Islet precursor cell (in vitro differentiated cells): ENCODE results near the gene DDX1.
A peak's percentile ranks its signal among the peaks of the same experiment; 100 is the strongest.
"Not testable (repeated sequence)": the region's sequence is repeated elsewhere in the genome, so short reads cannot be mapped to it uniquely, and the experiment has no call there.

ENCODE experiments used
- DNase-seq: peaks from one replicate; pipeline ENCODE4 v3.0.0-alpha.2; 2018

The DDX1 gene

DNA sequence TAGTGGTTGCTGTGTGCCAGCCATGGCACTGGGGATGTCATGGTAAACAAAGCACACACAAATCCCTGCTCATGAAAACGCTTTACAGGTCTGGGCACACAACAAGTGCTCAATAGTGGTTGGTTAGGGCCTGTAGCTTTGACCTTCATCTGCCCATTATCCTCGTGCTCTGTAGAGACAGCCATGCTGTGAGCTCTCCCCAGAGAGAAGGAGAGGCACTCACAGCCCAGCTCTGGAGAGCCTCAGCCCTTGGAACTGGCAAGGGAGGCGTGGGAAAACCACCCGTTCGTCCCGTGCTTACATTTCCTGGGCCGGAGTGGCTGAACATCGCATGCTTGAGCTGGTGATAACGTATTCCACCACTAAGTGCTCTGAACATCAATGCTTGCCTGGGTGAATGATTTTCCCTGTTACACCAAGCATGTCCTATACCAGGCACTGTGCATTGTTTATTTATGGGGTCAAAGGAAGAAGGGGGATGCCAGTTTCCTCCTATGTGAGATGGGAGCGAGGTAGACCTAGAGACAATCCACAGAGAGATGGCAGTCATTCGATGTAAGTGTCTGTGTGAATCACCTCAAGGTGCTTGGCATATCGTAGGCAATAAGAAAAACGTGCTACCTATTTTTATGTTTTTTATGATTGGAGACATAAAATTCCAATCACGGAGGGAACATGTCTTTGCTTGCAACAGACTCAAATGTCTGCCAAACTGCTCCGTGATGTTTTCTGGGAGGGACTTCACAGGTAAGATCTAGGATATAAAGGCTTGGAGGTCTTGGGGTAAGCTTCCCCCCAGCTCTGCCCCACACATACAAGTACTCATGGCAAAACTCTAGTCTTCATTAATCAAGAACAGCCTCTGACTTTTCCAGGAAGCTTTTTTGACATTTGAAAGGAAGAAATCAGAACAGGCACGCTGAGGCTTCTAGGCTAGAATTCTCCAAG is 75.5 kb downstream of the DDX1 start:
- DNase-seq = no peak

DNA sequence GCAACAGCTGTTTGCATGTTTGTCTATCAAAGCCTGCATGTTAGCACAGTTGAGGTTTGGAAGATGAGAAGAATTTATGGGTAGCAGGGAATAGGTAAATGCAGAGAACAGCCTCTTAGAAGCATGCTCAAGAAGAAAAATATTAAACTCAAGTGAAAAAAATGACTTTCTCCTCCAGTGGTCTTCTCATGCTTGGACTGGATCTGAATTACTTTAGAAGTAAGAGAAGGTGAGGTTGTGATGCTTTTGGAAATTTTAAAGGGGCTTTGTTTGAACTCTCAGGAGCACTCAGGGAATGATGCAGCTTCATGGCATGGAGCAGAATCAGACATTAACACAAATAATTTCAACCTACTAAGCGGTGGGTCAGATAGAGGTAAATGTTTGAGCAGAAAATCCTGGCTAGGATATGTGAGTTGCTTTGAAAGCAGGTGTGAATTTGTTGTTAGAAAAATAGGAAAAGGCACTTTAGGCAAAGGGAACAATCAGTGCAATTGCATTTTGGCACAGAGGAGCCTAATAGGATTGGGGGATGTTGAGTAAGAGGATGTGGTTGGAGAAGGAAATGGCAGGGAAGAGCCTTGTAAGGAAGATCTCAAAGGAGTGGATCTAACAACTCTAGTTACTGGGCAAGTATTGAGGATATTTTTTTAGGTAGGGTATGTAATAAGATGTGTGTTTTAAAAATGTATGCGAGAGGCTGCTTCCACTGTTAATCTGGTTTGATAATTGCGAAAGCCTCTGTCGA is 76.3 kb downstream of the DDX1 start:
- no peak for DNase-seq

DNA sequence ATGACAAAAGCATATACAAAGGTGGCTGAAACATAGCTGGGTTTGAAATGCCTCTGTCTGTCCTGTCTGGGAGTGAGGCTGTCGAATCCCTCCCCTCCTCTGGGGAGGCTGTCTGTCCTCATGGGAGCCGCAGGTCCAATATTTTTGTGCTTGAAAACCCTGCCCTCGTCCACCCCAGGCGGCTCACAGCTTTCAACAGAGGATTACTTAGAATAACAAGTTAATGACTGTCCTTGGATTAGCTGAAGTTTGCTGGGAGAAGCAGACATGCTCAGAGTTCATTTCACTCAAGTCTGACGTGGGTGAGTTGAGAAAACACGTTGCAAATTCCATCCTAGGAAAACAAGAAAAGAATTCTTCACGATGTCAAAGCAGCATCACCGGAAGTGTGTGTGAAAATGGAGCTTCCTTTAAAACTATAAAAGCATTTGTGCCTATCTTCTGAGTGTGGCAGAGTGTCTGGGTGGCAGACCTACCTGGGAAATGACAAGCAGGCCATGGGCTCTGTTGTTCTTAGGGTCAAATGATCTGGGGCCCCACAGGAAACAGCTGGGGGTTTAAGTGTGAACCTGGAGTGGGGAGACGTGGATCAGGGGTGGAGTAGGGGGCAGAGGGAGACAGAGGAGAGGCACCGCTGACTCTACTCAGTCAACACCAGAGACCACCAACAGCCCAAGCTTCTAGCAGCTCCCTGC is 77.1 kb downstream of the DDX1 start:
- DNase-seq = peak; percentile 72

DNA sequence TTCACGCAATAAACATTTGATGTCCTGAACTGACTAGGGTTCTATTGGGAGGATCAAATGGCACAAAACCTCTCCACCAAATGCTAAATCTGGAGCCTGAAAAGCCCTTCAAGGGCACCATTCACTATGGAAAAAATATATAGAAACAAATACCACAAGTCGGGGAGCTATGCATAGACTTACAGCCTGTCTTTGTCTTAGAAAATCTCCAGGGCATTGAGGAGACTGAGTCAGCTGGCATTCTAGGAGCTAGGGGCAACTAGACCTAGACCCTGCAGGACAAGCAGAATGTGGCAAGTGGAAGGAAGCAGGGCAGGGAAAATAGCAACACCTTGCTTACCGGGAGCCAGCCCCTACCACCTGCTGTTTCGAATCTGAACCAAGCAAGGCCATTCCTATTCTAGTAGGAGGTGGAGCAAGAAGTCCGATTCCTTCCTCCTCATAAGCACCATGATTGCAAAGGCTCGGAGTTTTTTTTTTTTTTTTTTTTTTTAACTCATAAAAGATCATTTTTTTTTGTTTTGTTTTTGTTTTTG is 77.8 kb downstream of the DDX1 start:
- DNase-seq = no peak

DNA sequence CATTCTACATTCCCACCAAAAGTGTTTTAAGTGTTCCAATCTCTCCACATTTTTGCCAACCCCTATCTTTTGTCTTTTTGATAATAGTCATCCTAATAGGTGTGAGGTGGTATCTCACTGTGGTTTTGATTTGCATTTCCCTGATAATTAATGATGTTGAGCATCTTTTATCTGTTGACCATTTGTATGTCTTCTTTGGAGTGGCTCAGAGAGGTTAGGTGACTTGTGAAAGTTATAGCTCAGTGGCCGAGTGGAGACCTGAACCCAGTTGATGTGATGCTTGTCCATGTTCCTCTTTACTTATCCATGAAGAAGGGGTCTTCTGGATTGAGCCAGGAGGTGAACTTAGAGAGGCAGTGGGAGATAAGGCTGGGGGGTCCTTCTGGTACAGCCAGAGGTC is 78.8 kb downstream of the DDX1 start:
- DNase-seq = no peak

DNA sequence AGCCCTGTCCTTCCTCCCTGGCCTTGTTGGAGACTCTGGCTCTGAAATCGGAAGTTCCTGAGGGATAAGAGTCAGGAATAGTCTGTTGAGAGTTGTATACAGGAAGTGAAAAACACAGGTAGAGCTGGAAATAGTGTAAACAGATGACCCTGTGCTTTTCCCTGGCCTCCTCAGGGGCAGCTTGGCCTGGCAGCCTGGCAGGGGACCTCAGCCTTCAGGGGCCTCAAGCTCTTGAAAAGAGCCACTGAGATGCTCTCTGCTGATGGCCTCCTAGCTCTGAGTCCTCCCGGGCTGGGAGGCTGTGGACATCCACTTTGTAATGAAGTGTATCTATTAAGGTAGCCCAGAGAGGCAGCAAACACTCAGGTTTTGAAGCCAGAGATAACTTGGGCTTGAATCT is 79.3 kb downstream of the DDX1 start:
- no peak for DNase-seq

DNA sequence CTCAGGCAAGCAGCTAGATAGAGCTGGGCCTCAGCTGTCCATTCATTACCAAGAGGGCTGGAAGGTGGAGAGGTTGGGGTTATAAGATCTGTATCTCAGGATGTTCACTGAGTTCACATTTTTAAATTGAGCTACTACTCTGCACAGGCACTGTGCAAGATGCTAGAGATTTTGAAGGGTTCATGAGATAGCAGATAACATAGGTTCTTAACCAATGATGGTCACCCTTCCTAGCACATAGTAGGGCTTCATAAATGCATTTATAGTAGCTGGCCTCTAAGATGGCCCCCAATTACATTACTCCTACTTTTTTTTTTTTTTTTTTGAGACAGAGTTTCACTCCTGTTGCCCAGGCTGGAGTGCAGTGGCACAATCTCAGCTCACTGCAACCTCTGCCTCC is 79.7 kb downstream of the DDX1 start:
- DNase-seq = no peak

DNA sequence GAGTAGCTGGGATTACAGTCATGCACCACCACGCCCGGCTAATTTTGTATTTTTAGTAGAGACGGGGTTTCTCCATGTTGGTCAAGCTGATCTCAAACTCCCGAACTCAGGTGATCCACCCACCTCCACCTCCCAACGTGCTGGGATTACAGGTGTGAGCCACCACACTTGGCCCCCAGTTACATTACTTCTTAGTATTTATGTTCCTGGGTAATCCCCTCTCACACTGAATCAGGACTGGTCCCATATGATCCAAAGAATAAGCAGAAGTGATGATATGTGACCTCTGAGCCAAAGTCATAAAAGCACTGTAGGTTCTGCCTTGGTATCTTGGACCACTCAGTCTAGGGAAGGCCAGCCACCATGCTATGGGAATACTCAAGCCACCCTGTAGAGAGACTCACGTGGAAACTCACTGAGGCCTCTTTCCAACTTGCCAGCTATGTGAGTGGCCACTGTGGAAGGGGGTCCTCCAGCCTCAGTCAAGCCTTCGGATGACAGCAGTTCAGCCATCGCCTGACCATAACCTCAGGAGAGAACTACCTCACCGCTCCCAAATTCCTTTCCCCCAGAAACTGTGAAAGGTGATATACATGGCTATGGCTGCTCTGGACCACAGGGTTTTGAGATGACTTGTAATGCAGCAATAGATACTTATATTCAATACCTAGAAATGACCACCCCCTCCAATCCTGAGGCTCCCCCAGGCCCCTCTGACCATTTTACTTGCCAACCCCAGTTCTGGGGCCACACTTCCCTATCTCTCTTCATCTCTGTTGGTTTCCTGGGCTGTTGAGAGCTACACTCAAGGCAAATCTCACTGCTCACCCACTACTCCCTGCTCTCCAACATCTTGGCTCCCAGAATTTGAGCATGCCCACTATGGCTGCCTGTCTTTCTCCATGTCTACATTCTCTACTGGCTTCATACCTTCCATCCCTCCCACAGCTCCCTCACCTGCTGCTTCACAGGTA is 80.5 kb downstream of the DDX1 start:
- no peak for DNase-seq

DNA sequence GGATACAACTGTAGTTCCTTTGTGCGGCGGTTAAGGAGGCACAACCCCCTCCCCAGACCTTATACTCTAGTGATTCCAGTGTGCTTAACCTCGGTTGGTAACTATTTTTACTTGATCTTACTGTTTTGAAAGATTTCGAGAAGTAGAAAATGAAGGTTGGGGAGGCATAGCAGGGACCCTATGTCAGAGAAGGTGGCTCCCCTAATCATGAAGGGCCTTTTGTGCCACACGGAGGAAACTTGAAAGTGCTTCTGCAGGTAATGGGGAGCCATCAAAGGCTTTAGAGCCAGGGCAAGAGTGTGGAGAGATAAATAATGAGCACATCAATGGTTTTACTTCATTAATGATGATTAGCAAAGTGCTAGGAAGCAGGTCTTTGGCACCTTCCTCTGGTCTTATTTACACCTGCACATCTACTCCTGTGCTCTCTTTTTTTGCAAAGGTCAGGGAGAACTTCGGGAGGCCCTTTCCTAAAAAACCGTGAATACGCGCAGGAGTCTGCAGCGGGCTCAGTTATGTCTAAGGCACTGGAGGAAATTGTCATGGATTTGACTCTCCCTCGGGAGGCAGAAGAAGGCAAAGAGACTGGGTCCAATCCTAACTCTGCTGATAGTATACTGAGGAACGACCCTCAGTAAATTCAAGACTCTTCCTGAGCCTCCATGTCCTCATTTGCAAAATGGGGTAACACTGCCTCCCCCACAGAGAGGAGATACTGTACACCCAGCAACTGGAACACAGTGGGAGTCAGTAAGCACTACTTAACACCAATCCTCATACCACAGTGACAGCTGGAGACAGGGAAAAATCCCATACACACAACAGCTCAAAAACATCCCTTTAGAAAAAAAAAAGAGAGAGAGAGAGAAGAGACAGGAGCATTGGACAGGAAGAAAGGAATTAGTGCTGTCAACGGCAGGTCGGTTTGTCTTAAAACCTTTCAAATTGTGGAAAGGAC is 81.6 kb downstream of the DDX1 start:
- DNase-seq = no peak

DNA sequence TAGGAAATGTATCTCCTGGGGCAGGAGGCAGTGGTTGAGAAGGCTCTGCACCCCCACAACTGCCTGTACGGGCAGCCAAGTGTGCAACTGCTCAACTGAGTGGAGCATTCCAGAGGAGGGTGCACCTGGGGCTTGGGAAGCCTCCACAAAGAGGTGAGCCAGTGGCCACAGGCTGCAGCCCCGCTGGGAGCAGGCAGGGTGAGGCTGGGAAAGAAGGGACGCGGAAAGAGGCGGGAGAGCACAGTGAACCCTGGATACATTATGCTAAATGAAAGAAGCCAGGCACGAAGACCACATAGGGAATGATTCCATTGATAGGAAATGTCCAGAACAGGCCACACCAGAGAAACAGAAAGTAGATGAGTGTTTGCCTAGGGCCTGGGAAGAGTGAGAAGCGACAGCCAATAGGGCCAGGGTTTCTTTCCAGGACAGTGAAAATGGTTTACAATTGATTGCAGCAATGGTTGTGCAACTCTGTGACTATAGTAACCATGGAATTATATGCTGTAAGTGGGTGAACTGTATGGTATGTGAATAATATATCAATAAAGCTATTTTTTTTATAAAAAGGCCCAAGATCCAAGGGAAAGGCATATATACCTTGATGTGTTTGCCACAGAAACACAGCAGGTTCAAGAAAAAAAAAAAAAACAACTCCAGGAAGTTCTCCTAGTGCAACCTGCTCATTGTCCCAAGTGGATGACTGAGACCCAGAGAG is 82.4 kb downstream of the DDX1 start:
- peak; percentile 79 for DNase-seq

DNA sequence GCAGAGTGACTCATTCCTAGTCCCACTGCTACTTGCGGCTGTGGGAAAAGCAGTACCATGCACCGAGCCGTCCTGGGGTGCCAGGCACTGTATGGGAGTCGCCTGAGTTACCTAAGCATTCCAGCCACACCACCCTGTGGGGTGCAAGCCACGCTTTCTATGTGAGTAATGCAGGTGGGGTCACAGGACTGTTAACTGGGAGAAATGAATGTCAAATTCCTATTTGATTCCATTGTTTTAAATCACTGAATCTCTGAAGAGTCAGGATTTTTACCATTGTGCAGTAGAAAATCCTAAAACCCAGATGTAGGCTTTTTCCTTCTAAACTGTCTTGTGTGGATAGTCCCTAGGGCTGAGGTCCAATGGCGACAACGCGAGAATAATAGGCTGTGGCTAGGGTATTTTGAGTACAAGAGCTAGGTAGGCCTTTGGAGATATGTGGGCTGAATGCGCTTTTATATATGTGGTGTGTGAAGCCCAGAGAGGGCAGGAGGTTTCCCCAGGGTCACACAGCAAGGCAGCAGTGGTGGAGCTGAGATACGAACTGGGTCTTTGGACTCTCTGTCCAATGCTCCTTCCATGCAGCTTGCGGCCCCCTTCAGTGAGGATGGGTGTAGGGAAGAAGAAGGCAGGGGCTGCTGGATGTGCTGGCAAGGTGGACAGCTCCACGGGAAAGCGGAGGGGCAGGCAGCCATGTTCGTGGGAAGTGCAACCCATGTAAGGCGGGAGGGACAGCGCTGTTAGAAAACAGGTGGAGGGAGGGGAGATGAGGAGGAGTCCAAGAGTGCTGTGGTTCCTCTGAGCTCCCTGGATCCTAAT is 83.2 kb downstream of the DDX1 start:
- DNase-seq = no peak

DNA sequence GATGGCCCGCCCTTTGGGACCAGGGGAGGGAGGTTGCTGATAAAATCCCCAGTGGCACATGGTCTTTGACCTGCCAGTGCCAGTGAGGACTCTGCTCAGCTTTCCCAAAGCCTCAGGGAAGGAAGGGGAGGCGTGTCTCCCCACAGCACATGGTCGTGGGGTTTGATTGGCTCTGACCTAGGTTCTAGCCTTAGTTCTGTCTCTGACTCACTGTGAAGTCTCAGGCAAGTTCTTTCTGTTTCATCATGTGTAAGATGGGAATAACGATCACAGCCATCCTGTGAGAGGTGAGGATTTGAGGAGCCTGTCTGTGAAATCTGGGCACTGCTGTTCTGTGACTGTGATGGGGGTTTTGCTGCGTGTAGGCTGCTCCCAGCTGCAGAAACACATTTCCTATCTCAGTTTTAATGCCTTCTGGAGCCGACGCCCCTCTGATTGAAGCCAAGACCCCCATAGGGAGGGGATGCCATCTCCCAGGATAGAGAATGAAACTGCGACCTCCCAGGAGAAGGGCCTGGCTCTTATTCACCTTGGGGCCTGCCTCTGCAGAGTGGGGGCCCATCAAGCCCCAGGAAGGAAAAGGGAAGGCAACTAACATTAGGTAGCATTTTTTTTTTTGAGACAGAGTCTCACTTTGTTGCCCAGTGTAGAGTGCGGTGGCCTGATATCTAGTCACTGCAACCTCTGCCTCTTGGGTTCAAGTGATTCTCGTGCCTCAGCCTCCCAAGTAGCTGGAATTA is 84.0 kb downstream of the DDX1 start:
- peak; percentile 77 for DNase-seq

DNA sequence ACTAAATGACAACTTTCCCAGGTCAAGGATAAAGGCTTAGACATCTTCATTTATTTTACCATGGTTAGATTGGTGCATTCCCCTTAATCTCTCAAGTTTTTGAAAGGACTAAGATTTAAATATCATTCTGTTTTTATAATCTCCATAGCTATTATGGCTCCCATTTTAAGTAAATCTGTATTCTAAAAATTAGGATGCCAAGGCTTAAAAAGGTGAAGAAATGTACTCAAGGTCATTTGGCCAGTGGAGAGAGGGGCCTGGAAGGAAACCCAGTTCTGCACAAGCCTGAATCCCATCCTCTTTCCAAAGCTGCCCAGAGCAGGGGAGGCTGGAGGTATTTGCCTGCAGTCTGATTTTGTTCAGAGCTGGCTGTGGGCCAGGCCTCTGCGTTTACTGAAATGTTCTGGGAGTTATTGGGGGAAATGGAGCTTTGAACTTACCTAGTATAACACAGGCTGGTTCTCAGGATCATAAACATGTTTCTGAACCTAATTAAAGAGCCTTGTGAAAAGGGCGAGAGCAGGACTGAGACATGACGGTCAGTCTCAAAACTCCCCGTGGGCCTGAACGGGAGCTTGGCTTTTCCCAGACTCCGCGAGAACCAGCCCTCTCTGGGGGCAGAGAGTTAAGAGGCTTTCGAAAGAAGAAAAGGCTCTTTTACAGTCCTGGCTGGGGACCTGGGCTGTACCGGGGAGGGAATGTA is 85.6 kb downstream of the DDX1 start:
- peak; percentile 88 for DNase-seq

DNA sequence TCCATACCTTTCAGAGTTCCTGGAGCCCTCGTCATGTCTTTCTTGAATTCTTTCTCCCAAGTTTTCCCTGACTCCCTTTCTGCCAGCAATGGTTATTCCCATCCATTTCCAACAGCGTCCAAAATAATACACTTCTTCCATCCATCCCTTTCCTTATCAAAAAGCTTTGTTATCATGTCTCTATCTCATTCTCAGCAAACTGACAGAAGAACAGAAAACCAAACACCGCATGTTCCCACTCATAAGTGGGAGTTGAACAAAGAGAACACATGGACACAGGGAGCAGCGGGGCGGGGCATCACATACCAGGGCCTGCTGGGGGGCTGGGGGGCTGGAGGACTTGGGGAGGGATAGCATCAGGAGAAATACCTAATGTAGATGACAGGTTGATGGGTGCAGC is 86.7 kb downstream of the DDX1 start:
- DNase-seq = peak; percentile 26

DNA sequence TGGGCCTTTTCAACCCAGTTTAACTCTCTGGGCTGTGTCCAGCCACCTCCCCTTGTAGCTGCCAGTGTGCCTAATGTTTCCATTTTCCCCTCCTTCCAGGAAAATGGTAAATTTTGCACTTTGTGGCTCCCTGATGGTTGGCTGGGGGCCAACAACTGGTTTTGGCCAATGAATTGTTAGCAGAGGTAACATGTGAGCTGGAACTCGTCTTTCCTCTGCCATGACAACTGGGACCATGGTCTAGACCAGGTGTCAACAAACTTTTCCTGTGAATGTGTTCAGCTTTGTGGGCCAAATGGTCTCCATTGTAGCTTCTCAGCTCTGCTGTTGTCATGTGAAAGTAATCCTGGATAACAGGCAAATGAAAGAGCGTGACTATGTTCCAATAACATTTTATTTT is 87.2 kb downstream of the DDX1 start:
- no peak for DNase-seq

DNA sequence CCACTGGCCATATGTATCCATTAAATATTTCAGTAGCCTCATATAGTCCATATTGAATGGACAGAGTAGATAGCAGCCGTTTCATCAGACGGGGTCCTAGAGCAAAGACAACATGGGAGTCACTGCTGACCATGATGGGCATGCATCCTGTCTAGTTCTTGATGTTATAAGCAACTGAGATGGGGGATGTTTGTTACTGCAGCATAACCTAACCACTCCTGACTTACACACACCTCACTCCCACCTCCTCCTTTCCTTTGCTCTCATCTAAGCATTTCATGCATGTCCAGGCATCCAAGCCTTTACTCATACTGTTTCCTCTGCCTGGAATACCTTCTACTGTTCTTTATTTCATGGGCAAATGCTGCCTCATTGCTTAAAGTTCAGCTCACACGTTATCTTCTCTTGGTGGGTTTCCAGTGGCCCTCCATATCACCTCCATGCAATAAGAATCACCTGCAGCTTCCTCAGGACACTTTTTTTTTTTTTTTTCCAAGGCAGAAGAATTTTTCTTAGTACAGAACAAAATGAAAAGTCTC is 87.8 kb downstream of the DDX1 start:
- DNase-seq = no peak

DNA sequence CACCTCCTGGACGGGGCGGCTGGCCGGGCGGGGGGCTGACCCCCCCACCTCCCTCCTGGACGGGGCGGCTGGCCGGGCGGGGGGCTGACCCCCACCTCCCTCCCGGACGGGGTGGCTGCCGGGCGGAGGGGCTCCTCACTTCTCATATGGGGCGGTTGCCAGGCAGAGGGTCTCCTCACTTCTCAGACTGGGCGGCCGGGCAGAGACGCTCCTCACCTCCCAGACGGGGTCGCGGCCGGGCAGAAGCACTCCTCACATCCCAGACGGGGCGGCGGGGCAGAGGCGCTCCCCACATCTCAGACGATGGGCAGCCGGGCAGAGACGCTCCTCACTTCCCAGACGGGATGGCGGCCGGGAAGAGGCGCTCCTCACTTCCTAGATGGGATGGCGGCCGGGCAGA is 88.5 kb downstream of the DDX1 start:
- not testable (repeated sequence) for DNase-seq
